ENCODE measurements around the gene ZNF362.

ZNF362 gene

GRCh38 chr1:33268927-33269610 is 12.8 kb downstream of the ZNF362 start:
- DNase-seq = no peak

DNA sequence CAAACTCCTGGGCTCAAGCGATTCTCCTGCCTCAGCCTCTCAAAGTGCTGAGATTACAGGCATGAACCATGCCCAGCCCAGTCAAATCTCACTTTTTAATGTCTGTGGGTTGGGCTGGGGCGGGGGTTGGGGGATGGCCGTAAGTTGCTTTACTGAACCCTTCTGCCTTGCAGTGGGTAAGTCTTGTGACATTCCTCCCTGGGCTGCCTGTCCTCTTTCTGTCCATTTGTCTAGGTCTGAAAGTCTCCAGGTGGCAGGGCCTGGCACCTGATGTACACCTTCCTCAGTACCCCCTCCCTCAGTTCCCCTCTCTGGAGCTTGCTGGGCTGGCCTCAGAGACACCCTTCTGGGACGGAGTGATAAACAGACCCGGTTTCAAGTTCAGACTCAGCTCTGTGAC is 13.3 kb downstream of the ZNF362 start:
- DNase-seq = no peak

GRCh38 chr1:33270379-33270778 is 14.1 kb downstream of the ZNF362 start:
- no peak for DNase-seq

DNA sequence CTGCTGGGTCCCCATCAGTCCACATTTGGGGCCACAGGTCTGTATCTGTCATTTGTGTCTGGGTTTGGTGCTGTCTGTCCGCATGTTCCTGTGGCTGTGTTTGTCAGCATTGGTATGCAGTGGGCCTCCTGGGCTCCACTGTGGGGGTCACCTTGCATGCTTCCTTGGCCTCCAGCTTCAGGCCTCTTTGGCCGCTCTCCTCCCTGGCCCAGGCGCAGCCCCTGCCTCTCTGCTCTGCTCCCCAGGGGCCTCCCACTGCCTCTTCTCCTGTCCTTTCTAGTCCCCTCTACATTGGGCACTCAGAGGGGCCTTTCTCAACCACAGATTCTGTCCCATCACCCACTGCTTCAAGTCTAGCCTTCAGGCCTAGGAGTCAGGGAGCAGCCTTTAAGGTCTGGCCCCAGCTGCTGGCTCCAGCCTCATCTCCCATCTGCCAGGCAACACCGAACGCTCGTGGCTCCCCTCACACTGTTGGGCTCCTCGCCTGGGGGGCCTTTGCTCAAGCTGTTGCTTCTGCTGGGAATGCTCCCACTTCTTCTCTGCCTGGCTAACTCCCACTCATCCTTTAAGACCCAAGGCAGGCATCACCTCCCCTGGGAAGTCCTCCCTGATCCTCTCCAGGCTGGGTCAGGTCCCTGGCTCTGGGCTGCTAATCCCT is 14.6 kb downstream of the ZNF362 start:
- DNase-seq = no peak

DNA sequence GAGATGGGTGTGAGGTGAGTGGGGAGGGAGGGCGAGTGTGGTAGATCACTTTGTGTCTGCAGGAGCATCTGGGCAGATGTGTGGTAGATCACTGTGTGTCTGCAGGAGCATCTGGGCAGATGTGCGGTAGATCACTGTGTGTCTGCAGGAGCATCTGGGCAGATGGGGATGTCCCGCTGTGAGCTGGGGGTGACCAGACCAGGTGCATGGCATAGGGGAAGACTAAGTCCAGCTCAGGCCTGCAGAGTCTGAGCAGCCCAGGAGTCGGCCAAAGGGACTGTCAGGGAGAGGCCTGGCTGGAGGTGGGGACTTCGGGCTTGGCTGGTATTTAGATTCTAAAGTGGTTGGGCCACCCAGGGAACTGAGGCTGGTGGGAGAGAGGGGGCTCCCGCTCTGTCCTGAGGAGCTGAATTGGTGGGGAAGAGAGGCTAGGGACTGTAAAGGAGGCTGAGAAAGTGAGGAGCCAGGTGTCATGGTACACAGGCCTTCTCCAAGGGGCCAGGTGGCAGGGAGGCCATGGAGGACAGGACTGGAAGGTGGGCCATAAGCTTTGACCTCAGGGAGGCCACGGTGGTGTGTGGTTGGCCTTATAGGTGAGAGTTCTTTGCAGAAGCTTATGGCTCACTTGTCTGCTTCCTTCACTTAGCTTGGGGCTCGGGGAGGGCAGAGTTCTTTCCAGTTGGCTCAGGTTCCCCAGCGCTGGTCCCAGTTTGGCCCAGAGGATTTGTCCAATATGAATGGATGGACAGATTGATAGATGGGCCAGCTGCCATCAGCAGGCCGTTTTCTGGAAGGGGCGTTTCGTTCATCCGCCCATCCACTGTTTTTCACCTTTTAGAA is 15.6 kb downstream of the ZNF362 start:
- no peak for DNase-seq

DNA sequence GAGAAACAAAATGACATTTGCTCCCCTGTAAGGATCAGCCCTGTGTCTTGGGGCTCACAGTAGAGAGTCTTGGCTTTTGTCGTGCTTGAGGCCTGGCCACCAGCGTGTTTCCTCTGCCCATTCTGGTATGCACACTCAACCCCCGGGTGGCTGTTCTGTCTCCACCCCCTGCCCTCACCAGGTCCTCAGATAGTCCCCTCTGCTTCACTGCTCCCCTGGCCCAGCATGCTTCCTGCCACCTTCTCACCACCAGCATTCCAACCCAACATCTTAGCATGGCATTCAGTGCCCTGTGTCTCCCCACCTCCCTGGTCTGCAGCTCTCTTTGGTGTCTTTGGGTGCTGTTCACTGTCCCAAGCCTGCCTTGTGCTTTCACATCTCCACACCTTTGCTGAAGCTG is 16.2 kb downstream of the ZNF362 start:
- DNase-seq = no peak

DNA sequence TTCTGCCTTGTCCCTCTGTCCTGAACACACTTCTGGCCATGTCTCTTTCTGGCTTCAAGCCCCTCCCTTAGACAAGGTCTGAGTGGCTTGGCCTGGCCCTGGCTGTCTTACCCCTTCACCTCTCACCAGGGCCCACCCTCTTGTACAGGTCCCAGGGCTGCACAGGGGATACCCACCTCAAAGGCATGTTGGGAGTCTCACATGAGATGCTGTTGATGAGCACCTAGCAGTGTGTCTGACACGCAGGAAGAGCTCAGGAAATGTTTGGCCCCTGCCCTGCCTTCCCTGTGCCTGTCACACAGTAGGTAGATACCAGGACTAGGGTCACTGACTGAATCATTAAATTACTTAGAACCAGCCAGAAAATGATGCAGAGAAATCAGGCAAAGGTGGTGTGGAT is 16.6 kb downstream of the ZNF362 start:
- DNase-seq = no peak

GRCh38 chr1:33273406-33273805 is 17.1 kb downstream of the ZNF362 start:
- DNase-seq = no peak

GRCh38 chr1:33273961-33274371 is 17.7 kb downstream of the ZNF362 start:
- no peak for DNase-seq

DNA sequence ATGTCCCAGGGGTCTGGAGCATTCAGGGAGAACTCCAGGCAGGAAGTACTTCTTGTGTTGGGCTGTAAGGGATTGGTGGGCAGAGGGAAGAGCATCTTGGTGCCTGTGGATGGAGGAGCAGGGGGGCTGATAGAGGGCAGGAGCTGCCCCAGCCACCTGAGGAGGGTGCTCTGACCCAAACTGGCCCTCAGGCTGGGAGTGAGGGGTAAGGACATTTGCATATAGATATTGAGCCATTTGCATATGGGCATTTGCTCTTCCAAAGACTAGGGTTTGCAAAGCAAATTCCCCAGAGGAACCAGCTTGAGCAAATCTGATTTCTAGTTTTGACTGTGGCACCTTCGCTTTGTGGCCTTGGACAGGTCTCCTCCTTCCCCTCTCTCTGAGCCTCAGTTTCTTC is 18.2 kb downstream of the ZNF362 start:
- DNase-seq = no peak

- DNase-seq = no peak
Measured at GRCh38 chr1:33275195-33275594, 18.9 kb downstream of the ZNF362 start.

- DNase-seq = no peak
Measured at GRCh38 chr1:33275706-33276572, 19.6 kb downstream of the ZNF362 start.

GRCh38 chr1:33276573-33277298 is 20.4 kb downstream of the ZNF362 start:
- no peak for DNase-seq

- no peak for DNase-seq
Measured at GRCh38 chr1:33277488-33278084, 21.3 kb downstream of the ZNF362 start.

GRCh38 chr1:33280091-33280661 is 23.9 kb downstream of the ZNF362 start:
- no peak for DNase-seq

- DNase-seq = no peak
Measured at GRCh38 chr1:33281554-33282303, 25.4 kb downstream of the ZNF362 start.

- no peak for DNase-seq
Measured at GRCh38 chr1:33282791-33283190, 26.5 kb downstream of the ZNF362 start.

- DNase-seq = no peak
Measured at GRCh38 chr1:33284049-33284448, 27.8 kb downstream of the ZNF362 start.

DNA sequence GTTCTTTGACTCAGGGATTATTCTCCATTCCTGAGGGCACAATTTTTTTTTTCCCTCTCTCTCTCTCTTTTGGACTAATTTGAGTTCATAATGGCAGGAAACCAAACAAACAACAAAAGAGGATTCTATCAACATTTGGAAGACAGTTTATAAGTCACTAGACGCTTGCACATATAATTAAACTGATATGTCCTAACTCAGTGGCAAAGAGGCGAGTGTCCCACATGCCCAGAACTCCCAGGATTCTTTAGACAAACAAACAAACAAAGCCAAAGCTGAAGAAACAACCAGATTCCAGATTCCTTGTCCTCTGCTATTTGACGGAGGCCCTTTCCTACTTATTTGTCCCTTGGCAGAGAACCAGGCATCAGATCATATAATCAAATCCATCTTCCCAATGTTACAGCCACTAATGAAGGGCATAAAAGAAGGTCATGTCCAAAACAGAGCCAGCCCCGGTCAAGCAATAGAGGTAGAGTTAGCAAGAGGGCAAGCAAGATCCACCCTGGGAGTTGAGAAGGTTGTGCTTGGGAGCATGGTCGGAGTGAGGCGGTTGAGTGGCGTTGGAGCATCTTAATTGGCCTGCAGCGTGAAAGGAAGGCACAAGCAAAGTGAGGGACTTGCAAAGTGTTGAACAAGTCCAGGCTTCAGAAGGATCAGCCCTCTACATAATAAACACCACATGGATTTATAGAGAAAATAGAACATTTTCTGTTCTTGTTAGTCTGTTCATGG is 30.3 kb downstream of the ZNF362 start:
- DNase-seq = no peak

GRCh38 chr1:33287317-33287716 is 31.0 kb downstream of the ZNF362 start:
- no peak for DNase-seq

All from effector CD4-positive, alpha-beta T cell (primary cell).